ENCODE data around the gene CYB5B.
A peak's percentile ranks its signal among the peaks of the same experiment; 100 is the strongest.

The CYB5B gene

GRCh38 chr16:69485816-69486215, 61.4 kb downstream of the CYB5B start:
- DNase-seq (ENCODE audit: low spot score) = no peak

DNA sequence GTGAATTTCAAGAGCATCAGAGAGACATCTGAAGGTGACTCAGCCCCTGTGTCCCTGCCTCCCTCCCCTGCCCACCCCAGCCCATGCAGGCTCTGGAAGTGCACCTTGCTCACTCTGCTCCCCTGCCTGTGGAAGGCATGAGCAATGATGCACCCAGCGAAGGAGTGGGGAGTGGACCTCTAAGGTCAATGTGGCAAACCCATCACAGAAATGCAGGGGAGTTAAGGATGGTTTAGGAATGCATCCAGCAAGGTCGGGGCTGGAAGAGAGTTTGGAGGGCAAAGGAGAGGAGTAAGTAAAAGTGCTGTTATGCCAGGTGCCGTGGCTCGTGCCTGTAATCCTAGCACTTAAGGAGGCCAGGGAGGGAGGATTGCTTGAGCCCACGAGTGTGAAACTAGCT, 61.9 kb downstream of the CYB5B start:
- DNase-seq (ENCODE audit: low spot score) = no peak

DNA sequence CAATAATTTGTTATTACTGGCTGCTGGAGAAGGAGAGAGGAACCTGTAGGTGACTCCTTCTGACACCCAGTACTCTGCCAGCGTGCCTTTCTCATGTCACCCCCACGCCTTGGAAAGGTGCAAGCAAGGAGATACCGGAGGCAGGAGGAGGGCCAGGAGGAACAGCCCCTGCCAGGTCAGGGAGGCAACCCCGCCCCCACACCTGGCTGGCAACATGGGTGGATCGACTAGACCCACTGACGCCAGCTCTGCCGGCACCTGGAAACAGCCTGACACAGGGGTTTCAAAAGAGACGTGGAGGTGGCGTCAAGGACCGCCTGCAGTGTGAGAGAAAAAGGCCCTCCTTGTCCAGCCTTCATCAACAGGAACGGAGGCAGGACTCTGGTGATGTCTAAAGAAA, 62.3 kb downstream of the CYB5B start:
- DNase-seq (ENCODE audit: low spot score) = no peak

DNA sequence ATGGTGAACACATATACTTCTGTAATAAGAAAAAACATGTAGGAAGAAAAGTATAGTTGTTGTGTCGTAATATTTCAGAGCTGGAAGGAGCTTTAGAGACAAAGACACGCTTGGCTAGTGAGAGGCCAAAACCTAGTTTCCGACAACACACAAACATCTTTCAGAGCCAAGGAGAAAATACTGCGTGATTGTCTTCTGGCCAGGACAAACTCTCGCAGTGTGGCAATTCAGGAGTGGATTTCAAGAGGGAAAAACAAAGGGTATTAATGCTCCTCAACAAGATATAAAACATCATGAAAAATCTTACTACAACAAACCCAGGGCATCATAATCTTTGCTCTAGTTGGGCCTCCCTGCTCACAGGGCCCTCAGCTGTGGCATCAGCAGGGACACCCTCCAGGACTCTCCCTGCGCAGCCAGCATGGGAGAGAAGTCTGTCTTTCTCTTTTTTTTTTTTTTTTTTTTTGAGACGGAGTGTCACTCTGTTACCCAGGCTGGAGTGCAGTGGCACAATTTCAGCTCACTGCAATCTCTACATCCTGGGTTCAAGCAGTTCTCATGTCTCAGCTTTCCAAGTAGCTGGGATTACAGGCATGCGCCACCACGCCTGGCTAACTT, 66.4 kb downstream of the CYB5B start:
- no peak for DNase-seq (ENCODE audit: low spot score)

DNA sequence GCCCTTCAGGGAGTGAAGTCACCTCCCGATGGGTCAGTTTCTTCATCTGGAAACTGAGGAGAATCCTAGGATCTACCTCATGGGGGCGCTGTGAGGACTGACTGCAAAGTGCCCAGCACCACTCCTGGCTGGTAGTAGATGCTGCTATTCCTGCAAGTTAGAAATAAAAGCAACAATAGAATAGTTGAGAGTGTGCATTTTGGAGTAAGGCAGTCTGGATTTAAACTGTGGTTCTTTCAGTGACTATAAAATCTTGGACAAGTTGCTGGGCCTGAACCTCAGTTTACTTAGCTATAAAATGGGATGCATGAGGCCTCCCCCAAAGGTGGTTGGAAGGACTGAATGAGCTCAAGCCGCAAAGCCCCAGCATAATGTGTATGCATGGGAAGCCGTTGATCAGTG, 70.6 kb downstream of the CYB5B start:
- peak; percentile 63 for DNase-seq (ENCODE audit: low spot score)

- DNase-seq (ENCODE audit: low spot score) = no peak
Measured at GRCh38 chr16:69495821-69496220, 71.4 kb downstream of the CYB5B start.

DNA sequence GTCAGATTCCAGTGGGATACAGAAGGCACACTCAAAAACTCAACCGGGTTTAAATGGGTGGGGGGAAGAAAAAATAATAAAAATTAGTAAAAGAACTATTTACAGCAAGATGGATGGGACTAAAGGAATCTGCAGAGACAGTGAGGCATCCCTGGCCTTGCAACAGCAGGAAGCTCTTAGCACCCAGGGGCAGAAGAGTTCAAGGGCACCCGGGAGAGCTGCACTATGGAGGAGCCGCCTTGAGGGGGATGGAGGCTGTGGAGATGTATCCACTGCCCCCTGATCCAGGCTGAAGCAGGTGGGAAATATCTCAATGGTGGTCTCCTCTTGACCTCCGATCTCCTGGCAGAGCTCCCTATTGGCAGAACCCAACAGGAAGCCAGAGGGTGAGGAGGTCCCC, 72.0 kb downstream of the CYB5B start:
- DNase-seq (ENCODE audit: low spot score) = no peak

DNA sequence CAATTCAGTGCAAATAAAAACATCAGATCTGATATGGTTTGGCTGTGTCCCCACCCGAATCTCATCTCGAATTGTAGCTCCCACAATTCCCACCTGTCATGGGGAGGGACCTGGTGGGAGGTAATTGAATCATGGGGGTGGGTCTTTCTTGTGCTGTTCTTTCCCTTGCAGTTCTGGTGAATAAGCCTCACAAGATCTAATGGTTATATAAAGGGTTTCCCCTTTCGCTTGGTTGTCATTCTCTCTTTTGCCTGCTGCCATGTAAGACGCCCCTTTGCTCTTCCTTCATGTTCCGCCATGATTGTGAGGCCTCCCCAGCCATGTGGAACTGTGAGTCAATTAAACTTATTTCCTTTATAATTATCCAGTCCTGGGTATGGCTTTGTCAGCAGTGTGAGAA, 72.5 kb downstream of the CYB5B start:
- DNase-seq (ENCODE audit: low spot score) = no peak

GRCh38 chr16:69497876-69498596, 73.6 kb downstream of the CYB5B start:
- no peak for DNase-seq (ENCODE audit: low spot score)

DNA sequence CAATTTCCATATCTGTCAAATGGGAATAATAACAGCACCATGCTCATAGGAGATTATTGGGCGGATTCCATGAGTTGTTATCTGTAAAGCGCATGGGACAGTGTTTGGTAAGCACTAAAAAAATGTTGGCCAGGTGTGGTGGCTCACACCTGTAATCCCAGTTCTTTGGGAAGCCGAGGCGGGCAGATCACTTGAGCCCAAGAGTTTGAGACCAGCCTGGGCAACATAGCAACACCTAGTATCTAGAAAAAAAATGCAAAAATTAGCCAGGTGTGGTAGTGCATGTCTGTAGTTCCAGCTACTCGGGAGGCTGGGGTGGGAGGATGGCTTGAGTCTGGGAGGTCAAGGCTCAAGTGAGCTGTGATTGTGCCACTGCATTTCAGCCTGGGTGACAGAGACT, 74.5 kb downstream of the CYB5B start:
- no peak for DNase-seq (ENCODE audit: low spot score)

- no peak for DNase-seq (ENCODE audit: low spot score)
Measured at GRCh38 chr16:69499541-69500230, 75.3 kb downstream of the CYB5B start.

GRCh38 chr16:69500496-69500895, 76.1 kb downstream of the CYB5B start:
- no peak for DNase-seq (ENCODE audit: low spot score)

GRCh38 chr16:69501956-69502745, 77.7 kb downstream of the CYB5B start:
- no peak for DNase-seq (ENCODE audit: low spot score)

GRCh38 chr16:69503244-69503643, 78.8 kb downstream of the CYB5B start:
- DNase-seq (ENCODE audit: low spot score) = no peak

DNA sequence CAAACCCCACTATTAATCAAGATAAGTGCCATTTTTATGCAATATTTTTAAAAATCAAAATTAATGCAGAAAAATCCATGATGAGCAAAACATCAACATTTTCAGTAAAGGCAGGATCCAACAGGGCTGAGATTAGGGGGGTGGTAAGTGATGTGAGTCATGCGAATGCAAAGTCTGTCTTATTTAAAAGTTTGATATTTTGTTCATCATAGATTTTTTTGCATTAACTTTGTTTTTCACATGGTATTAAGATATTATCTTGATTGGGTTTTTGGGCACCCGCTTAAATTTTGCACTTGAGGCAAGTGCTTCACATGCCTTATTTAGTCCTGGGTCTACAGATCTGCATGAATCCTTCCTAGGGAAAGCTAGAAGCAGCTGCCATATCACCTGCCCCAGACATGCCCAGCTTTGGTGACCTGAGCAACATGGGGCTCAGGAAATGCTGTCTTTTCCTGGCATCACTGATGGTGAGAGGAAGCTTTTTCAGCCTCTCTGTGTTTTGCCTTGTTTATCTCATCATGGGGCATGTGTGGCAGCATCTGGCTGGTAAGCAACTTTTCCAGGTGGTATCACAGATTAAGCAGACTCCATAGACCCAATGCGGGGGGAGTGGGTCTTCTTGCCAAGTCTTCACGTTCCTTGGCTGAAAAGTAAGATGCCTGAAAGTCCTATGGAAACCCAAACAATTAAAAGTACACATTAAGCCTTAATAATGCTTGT, 83.8 kb downstream of the CYB5B start:
- no peak for DNase-seq (ENCODE audit: low spot score)

GRCh38 chr16:69509125-69509524, 84.7 kb downstream of the CYB5B start:
- no peak for DNase-seq (ENCODE audit: low spot score)

DNA sequence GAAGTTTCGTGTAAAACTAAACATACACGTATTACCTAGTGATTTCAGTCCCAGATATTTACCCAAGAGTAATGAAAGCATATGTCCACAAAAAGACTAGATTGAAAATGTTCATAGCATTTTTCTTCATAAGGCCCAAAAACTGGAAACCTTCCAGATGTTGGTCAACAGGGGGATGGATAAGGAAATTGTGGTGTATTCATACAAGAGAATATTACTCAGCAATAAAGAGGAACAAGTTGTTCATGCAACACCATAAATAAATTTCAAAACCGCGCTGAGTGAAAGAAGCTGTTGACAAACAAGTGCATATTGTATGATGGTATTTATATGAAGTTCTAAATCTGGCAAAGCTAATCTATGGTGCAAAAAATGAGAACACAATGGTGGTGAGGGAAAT, 87.2 kb downstream of the CYB5B start:
- no peak for DNase-seq (ENCODE audit: low spot score)

- no peak for DNase-seq (ENCODE audit: low spot score)
Measured at GRCh38 chr16:69513180-69513966, 89.0 kb downstream of the CYB5B start.

DNA sequence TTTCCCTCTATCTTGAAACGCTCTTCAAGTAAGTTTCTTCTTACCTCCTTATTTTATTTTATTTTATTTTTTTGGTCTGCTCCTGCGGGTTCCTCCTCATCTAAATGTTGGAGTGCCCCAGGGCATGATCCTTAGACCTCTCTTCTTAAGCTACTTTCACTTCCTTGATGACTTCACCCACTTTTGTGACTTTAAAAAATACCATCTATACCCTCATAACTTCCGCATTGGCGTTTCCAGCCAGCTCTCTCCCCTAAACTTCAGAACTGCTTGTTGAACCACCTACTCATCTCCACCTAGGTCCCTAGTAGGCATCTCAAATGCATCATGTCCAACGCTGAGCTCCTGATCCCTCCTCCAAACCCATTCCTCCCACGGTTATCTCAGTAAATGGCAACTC, 89.9 kb downstream of the CYB5B start:
- DNase-seq (ENCODE audit: low spot score) = no peak

Measured in cerebellar cortex (tissue), 1 donor.